GM12878 (cell line): ENCODE data around the gene PLCB2. TPM values are rescaled to one million over a fixed set of nuclear protein-coding genes. Genes with fewer than 3 reads are reported as not detected.

Experiments used
- CBX5 ChIP-seq: sonication (generic); IDR thresholded peaks from 2 replicates; pipeline ENCODE4 v1.6.1; 2016; ENCODE audit warnings: low read depth, moderate library complexity, mild to moderate bottlenecking, inconsistent platforms
- CHD1 ChIP-seq: IDR thresholded peaks from 2 replicates; pipeline ENCODE4 v1.6.1; 2012; ENCODE audit warnings: low read depth, low read length, improper control_type of control experiment
- DPF2 ChIP-seq: fragments of 450-650 bp; IDR thresholded peaks from 2 replicates; pipeline ENCODE4 v1.6.1; 2017; ENCODE audit warnings: mild to moderate bottlenecking
- ETV6 ChIP-seq, 2 experiments: fragments of 450-650 bp in 1 of 2; IDR thresholded peaks in 1 of 2; conservative IDR thresholded peaks in 1 of 2; 2 replicates each; pipeline ENCODE4 v1.6.1; 2014; ENCODE audit warnings: antibody characterized with exemption in 1 of 2, borderline replicate concordance in 1 of 2, low read depth in 1 of 2, mild to moderate bottlenecking in 1 of 2, moderate library complexity in 1 of 2
- FOXM1 ChIP-seq: IDR thresholded peaks from 2 replicates; pipeline ENCODE4 v1.6.1; 2012; ENCODE audit warnings: low read depth, mild to moderate bottlenecking, inconsistent platforms, low read length, moderate library complexity
- IRF4 ChIP-seq: IDR thresholded peaks from 2 replicates; pipeline ENCODE4 v1.6.1; 2011; ENCODE audit warnings: low read depth, low read length
- LARP7 ChIP-seq: fragments of 450-650 bp; IDR thresholded peaks from 2 replicates; pipeline ENCODE4 v1.6.1; 2017; ENCODE audit warnings: mild to moderate bottlenecking
- MTA2 ChIP-seq: fragments of 450-650 bp; IDR thresholded peaks from 2 replicates; pipeline ENCODE4 v1.6.1; 2016; ENCODE audit warnings: low read depth, mild to moderate bottlenecking, moderate library complexity
- NFYB ChIP-seq: IDR thresholded peaks from 2 replicates; pipeline ENCODE4 v1.6.1; 2011; ENCODE audit warnings: low read depth, mild to moderate bottlenecking, low read length, improper control_type of control experiment, moderate library complexity; ENCODE audit not compliant: insufficient read depth
- POLR2AphosphoS5 ChIP-seq: IDR thresholded peaks from 2 replicates; pipeline ENCODE4 v1.6.1; 2011; ENCODE audit warnings: mild to moderate bottlenecking, low read length, inconsistent platforms
- RELB ChIP-seq: fragments of 450-650 bp; IDR thresholded peaks from 2 replicates; pipeline ENCODE4 v1.6.1; 2017; ENCODE audit warnings: low read depth, mild to moderate bottlenecking, moderate library complexity
- REST ChIP-seq: IDR thresholded peaks from 2 replicates; pipeline ENCODE4 v1.6.1; 2012; ENCODE audit warnings: mild to moderate bottlenecking, low read depth, low read length
- SUPT20H ChIP-seq: IDR thresholded peaks from 2 replicates; pipeline ENCODE4 v1.6.1; 2011; ENCODE audit warnings: low read depth, mild to moderate bottlenecking, low read length, moderate library complexity, borderline replicate concordance; ENCODE audit not compliant: control insufficient read depth
- TAF1 ChIP-seq: IDR thresholded peaks from 2 replicates; pipeline ENCODE4 v1.6.1; 2011; ENCODE audit warnings: mild to moderate bottlenecking, low read depth, low read length, borderline replicate concordance
- TARDBP ChIP-seq: IDR thresholded peaks from 2 replicates; pipeline ENCODE4 v1.6.1; 2016; ENCODE audit warnings: borderline replicate concordance
- ZBTB4 ChIP-seq: fragments of 450-650 bp; formaldehyde crosslinking; IDR thresholded peaks from 2 replicates; pipeline ENCODE4 v1.4.0; 2022; ENCODE audit warnings: mild to moderate bottlenecking, moderate library complexity
- polyA plus RNA-seq, 11 experiments: library from polyadenylated mRNA; depleted of rRNA in 4 of 11; unstranded in 6 of 11; stranded (reverse) in 5 of 11; fragments of >200 nt; fragmentation: Nextera tagmentation in 4 of 11; fragmentation: Illumina TruSeq in 1 of 11; extraction: Ambion mirVana in 4 of 11; extraction: Trizol in 1 of 11; gene quantifications; 1 replicate in 1 of 11; 2 replicates in 10 of 11; pipeline versions ENCODE4 v1.2.1 to v1.2.3, GENCODE V29; 2011 to 2016; ENCODE audit warnings: inconsistent platforms in 2 of 11, missing spikeins in 2 of 11, low read depth in 1 of 11
- total RNA-seq, 4 experiments: library from RNA; depleted of rRNA in 3 of 4; stranded (reverse); fragments of >200 nt in 3 of 4; fragmentation: Illumina TruSeq in 1 of 4; extraction: Trizol in 1 of 4; gene quantifications; 2 replicates each; pipeline versions ENCODE4 v1.2.1 to v1.2.3, GENCODE V29; 2013 to 2021
- TF ChIP-seq, protein P1 (sequence below): IDR thresholded peaks from 2 replicates; pipeline ENCODE4 v1.6.1; 2011; ENCODE audit warnings: low read depth, low read length, improper control_type of control experiment, borderline replicate concordance
- TF ChIP-seq, protein P2 (sequence below): fragments of 450-650 bp; IDR thresholded peaks from 2 replicates; pipeline ENCODE4 v1.6.1; 2016; ENCODE audit warnings: mild to moderate bottlenecking

The PLCB2 gene
- total and polyA plus RNA-seq, 10 of the 15 experiments (the other 5 are each of a cell fraction or from before 2014, with no cell fraction given) = 1.2 to 39.4 (median 10.7) TPM

DNA sequence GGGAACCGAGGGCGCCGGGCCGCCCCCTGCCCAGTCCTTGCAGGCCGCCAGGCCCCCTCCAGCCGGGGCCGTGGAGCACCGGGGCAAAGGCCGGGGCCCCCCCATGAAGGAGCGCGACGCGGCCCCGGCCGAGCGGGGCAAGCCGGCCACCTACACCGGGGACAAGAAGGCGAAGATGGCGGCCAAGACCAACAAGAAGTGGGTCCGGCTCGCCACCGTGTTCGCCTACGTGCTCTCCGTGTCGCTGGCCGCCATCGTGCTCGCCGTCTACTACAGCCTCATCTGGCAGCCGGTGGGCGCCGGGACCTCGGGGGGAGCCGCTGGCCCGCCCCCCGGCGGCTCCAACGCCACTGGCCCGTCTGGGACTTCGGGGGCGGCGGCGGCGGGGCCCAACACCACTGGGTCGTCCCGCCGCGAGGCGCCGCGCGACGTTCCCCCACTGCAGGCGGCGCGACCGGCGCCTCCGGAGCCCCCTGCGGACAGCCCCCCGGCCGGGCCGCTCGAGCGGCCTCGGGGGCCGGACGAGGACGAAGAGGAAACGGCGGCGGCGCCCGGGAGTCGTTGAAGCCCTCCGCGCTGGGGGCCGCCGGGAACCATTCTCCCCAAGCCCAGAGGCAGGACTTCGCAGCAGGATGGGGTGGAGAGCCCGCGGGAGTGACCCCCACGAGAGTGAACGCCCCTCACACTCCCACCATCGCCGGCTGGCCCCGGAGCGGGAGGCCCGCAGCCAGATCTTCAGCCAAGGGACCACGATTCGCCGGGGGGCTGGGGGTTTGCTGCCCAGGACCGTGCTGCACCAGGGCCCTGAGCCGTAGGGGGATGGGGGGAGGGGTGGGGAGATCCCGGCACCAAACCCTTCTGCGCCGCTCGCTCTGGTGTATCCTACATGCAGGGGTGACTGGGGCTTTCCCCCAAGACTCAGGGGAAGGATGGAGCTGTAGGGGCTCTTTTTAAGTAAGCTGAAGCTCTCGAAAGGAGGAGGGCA is 16.5 kb upstream of the PLCB2 start (continued):
- TF ChIP-seq ZBTB4 (CRISPR knock-in tag) (no peak), TAF1 (no peak), DPF2 (peak; percentile 58; the same call in 1 of the 2 replicates), SUPT20H (no peak), MTA2 (no peak), IRF4 (no peak), RELB (no peak), NFYB (no peak), TARDBP (no peak), POLR2AphosphoS5 (no peak), LARP7 (peak; percentile 68; the same call in 1 of the 2 replicates), ETV6 (conservative IDR thresholded peaks at IDR 0.05 in 1 of 2, IDR thresholded peaks at IDR 0.05 in 1 of 2; ENCODE audit: borderline replicate concordance in 1 of 2, low read depth in 1 of 2) (no peak), FOXM1 (no peak), REST (no peak), CBX5 (no peak), CHD1 (no peak)
- TF ChIP-seq, protein P1, sequence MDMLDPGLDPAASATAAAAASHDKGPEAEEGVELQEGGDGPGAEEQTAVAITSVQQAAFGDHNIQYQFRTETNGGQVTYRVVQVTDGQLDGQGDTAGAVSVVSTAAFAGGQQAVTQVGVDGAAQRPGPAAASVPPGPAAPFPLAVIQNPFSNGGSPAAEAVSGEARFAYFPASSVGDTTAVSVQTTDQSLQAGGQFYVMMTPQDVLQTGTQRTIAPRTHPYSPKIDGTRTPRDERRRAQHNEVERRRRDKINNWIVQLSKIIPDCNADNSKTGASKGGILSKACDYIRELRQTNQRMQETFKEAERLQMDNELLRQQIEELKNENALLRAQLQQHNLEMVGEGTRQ = no peak
- TF ChIP-seq, protein P2, sequence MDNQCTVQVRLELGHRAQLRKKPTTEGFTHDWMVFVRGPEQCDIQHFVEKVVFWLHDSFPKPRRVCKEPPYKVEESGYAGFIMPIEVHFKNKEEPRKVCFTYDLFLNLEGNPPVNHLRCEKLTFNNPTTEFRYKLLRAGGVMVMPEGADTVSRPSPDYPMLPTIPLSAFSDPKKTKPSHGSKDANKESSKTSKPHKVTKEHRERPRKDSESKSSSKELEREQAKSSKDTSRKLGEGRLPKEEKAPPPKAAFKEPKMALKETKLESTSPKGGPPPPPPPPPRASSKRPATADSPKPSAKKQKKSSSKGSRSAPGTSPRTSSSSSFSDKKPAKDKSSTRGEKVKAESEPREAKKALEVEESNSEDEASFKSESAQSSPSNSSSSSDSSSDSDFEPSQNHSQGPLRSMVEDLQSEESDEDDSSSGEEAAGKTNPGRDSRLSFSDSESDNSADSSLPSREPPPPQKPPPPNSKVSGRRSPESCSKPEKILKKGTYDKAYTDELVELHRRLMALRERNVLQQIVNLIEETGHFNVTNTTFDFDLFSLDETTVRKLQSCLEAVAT = no peak
